Spleen (tissue), 7 donors: ENCODE measurements around the gene FAM210A.

Source experiments
- CTCF ChIP-seq, 11 experiments: fragments of 200-600 bp in 7 of 11; fragments of 450-650 bp in 4 of 11; sonication (generic) in 4 of 11; IDR thresholded peaks in 8 of 11; conservative IDR thresholded peaks in 3 of 11; 1 replicate in 7 of 11; 2 replicates in 4 of 11; pipeline versions ENCODE4 v1.4.0 to v1.8.0; 2016 to 2021; ENCODE audit warnings: antibody characterized with exemption in 11 of 11, inconsistent platforms in 4 of 11, mild to moderate bottlenecking in 1 of 11
- POLR2A ChIP-seq, 3 donors: fragments of 450-650 bp; IDR thresholded peaks; one replicate each; pipeline ENCODE4 v1.5.1; 2017; ENCODE audit warnings: antibody characterized with exemption in 3 of 3, mild to moderate bottlenecking in 1 of 3
- POLR2AphosphoS5 ChIP-seq, 3 donors: sonication (generic); formaldehyde crosslinking; IDR thresholded peaks; one replicate each; pipeline ENCODE4 v1.5.1; 2017; ENCODE audit warnings: antibody characterized with exemption in 3 of 3
- donor health status: DM: no; HTN: no; CAD: no; lungs with moderate emphysema.
- donor health status: DM: no; HTN: no; CAD: no.
- donor health status: DM: no; HTN: no; CAD: no.

GRCh38 chr18:13745696-13746095, 19.3 kb upstream of the FAM210A start:
- no peak for TF ChIP-seq CTCF (IDR thresholded peaks at IDR 0.05 in 8 of 11, conservative IDR thresholded peaks at IDR 0.05 in 3 of 11)
- no peak for TF ChIP-seq POLR2A (IDR thresholded peaks at IDR 0.05)
- no peak for TF ChIP-seq POLR2AphosphoS5 (IDR thresholded peaks at IDR 0.05)
